Tibial nerve (tissue), 4 donors: ENCODE measurements around the gene RNF144B.

ENCODE experiments used
- EP300 ChIP-seq, 2 donors: sonication (generic); formaldehyde crosslinking; IDR thresholded peaks; one replicate each; pipeline ENCODE4 v1.6.1; 2017; ENCODE audit warnings: antibody characterized with exemption in 2 of 2, mild to moderate bottlenecking in 1 of 2
- POLR2A ChIP-seq, 2 donors: fragments of 450-650 bp; IDR thresholded peaks; one replicate each; pipeline ENCODE4 v1.6.1; 2017; ENCODE audit warnings: antibody characterized with exemption in 2 of 2, mild to moderate bottlenecking in 2 of 2, moderate library complexity in 2 of 2
- TF ChIP-seq, protein P1 (sequence below), 5 experiments: fragments of 200-600 bp in 3 of 5; fragments of 450-650 bp in 2 of 5; sonication (generic) in 3 of 5; IDR thresholded peaks; one replicate each; pipeline ENCODE4 v1.5.1; 2016 to 2019; ENCODE audit warnings: antibody characterized with exemption in 5 of 5, mild to moderate bottlenecking in 3 of 5, moderate library complexity in 2 of 5

- TF ChIP-seq, protein P1, sequence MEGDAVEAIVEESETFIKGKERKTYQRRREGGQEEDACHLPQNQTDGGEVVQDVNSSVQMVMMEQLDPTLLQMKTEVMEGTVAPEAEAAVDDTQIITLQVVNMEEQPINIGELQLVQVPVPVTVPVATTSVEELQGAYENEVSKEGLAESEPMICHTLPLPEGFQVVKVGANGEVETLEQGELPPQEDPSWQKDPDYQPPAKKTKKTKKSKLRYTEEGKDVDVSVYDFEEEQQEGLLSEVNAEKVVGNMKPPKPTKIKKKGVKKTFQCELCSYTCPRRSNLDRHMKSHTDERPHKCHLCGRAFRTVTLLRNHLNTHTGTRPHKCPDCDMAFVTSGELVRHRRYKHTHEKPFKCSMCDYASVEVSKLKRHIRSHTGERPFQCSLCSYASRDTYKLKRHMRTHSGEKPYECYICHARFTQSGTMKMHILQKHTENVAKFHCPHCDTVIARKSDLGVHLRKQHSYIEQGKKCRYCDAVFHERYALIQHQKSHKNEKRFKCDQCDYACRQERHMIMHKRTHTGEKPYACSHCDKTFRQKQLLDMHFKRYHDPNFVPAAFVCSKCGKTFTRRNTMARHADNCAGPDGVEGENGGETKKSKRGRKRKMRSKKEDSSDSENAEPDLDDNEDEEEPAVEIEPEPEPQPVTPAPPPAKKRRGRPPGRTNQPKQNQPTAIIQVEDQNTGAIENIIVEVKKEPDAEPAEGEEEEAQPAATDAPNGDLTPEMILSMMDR (IDR thresholded peaks at IDR 0.05): no peak
- TF ChIP-seq POLR2A (IDR thresholded peaks at IDR 0.05) (no peak), EP300 (IDR thresholded peaks at IDR 0.05) (no peak)
Observed at GRCh38 chr6:18471232-18471964, 84.2 kb downstream of the RNF144B start.
